CD4-positive, alpha-beta T cell treated with Interleukin-15 for 4 hours (primary cell): ENCODE data around the gene AP2M1.

Source experiments
- DNase-seq: peaks from one replicate; pipeline ENCODE4 v3.0.0-alpha.2; 2020; ENCODE audit warnings: low spot score

AP2M1 gene

DNA sequence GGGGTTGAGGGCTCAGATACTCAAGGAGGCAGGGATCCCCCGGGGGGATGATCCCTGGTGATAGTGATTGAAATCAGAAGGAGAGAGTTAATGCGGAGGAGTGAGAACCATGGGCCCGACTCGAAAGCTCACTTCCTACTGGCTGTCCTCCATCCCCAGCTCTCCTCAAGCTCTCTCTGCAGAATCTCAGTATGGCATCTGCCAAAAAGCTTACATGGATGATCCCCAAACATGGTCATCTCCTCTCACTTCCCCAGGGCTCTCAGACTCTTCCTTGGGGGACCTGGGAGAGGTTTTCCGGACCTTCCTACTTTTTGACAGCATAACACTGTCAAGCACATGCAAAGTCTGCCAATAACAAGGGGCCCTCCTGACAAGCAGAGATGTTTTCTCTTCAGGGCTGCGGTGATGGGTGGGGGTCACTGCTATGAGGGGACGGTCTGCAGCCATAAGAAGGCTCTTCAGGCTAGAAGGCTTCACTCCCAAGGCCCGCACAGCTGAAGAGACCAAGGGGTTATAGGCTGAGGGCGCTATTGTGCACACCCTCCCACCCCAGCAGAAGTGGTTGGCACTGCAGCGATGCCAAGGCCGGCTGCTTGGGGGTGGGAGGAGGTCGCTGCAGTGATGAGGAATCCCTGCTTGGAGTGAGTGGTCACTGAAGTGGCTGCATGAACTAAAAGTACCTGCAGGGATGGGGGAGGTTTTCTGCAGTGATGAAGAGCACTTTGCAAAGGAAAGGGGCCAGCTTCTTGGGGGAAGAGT is 53.9 kb downstream of the AP2M1 start:
- no peak for DNase-seq

DNA sequence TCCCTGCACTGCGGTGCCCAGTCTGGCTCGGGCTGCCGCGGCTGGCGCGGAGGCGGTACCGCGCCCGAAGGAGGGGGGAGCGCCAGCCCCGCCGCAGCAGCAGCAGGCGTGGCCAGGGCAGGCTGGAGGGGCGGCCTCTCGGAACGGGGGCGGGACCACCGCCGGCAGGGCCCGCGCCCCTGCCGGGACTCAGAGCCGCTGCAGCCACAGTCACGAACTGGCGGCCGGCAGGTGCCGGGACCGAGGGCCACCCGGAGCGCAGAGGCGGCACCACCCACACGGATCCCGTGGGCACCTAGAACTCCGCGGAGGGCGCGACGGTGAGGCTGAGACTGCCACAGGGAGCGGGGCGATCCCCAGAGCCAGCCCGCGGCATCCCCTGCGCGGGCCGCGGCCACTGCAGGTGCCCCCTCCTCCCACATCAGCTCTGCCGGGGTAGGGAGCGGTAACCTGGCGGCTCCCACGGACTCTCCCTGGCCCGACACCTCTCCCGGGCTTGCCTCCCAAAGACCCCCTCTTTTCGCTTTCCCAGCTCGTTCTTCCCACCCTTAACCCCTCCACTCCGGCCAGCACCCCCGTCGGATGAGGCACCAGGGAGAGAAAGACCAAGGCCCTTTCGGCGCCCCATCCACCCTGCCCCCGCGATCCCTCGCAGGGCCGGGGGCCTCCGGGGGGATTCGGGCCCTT is 54.9 kb downstream of the AP2M1 start, which contains the start of gene VWA5B2:
VWA5B2 (plus strand) TSS at position 192 of the 687 bp plus-strand sequence. CDS start 944 bp downstream, outside the sequence.
- DNase-seq = peak; percentile 68

- no peak for DNase-seq
These were observed 55.5 kb downstream of the AP2M1 start for GRCh38 chr3:184230081-184230602.

GRCh38 chr3:184230603-184231528 is 56.2 kb downstream of the AP2M1 start:
- no peak for DNase-seq

- no peak for DNase-seq
These were observed 57.0 kb downstream of the AP2M1 start for GRCh38 chr3:184231671-184232070.

DNA sequence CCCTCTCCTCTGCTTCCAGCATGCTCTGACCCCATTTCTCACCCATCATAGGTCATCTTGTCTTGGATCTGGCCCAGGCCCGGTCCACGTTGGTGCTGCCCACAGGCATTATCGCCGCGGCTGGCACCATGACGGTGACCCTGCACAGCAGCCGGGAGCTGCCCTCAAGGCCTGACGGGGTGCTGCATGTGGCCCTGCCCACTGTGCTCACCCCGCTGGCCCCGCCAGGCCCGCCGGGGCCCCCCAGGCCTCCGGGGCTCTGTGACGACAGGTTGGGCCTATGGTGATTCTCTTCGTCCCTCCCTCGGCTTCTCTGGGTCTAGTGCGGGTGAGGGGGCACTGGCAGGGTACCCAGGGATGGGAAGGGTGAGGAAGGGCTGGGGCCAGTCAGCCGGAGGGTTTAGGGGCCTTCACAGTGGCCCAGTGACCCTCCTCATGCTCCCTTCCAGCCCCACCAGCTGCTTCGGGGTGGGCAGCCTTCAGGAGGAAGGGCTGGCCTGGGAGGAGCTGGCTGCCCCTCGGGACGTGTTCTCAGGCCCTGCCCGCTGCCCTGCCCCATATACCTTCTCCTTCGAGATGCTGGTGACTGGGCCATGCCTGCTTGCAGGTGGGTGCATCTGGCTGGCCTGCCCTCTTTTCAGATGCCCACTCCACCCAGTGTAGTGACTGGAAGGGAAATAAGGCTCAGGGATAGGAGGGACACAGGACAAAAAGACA is 58.6 kb downstream of the AP2M1 start:
- DNase-seq = no peak
